GM12878 (cell line): ENCODE measurements around the gene CFLAR. TPM values are rescaled to one million over a fixed set of nuclear protein-coding genes. Genes with fewer than 3 reads are reported as not detected.

ENCODE experiments used
- BACH1 ChIP-seq: fragments of 450-650 bp; IDR thresholded peaks from 2 replicates; pipeline ENCODE4 v1.6.1; 2017; ENCODE audit warnings: mild to moderate bottlenecking, borderline replicate concordance
- BCLAF1 ChIP-seq: fragments of 450-650 bp; IDR thresholded peaks from 2 replicates; pipeline ENCODE4 v1.6.1; 2017; ENCODE audit warnings: antibody characterized with exemption, mild to moderate bottlenecking, moderate library complexity
- CBX3 ChIP-seq: fragments of 200-600 bp; sonication (generic); IDR thresholded peaks from 2 replicates; pipeline ENCODE4 v1.6.1; 2016; ENCODE audit warnings: low read depth, borderline replicate concordance
- CREM ChIP-seq: IDR thresholded peaks from 2 replicates; pipeline ENCODE4 v1.6.1; 2014; ENCODE audit warnings: antibody characterized with exemption, low read depth
- EGR1 ChIP-seq, 2 experiments: IDR thresholded peaks; 1 replicate in 1 of 2; 2 replicates in 1 of 2; pipeline ENCODE4 v1.6.1; 2011 to 2012; ENCODE audit warnings: low read depth in 2 of 2, low read length in 2 of 2, borderline replicate concordance in 1 of 2, mild to moderate bottlenecking in 1 of 2, moderate library complexity in 1 of 2
- ELK1 ChIP-seq: IDR thresholded peaks from 2 replicates; pipeline ENCODE4 v1.6.1; 2012; ENCODE audit warnings: low read depth, low read length, improper control_type of control experiment
- ESRRA ChIP-seq: IDR thresholded peaks from 2 replicates; pipeline ENCODE4 v1.6.1; 2012; ENCODE audit warnings: mild to moderate bottlenecking, low read length, improper control_type of control experiment
- IRF3 ChIP-seq: fragments of 450-650 bp; IDR thresholded peaks from 2 replicates; pipeline ENCODE4 v1.6.1; 2014; ENCODE audit warnings: mild to moderate bottlenecking
- IRF4 ChIP-seq: IDR thresholded peaks from 2 replicates; pipeline ENCODE4 v1.6.1; 2011; ENCODE audit warnings: low read depth, low read length
- IRF5 ChIP-seq: fragments of 450-650 bp; IDR thresholded peaks from 2 replicates; pipeline ENCODE4 v1.6.1; 2017; ENCODE audit warnings: borderline replicate concordance
- JUNB ChIP-seq: IDR thresholded peaks from 2 replicates; pipeline ENCODE4 v1.6.1; 2016; ENCODE audit warnings: antibody characterized with exemption, mild to moderate bottlenecking
- MTA2 ChIP-seq: fragments of 450-650 bp; IDR thresholded peaks from 2 replicates; pipeline ENCODE4 v1.6.1; 2016; ENCODE audit warnings: low read depth, mild to moderate bottlenecking, moderate library complexity
- NFYB ChIP-seq: IDR thresholded peaks from 2 replicates; pipeline ENCODE4 v1.6.1; 2011; ENCODE audit warnings: low read depth, mild to moderate bottlenecking, low read length, improper control_type of control experiment, moderate library complexity; ENCODE audit not compliant: insufficient read depth
- PRDM15 ChIP-seq: fragments of 450-650 bp; formaldehyde crosslinking; IDR thresholded peaks from 2 replicates; pipeline ENCODE4 v1.4.0; 2020; ENCODE audit warnings: mild to moderate bottlenecking, moderate library complexity
- SP1 ChIP-seq: IDR thresholded peaks from one replicate; pipeline ENCODE4 v1.6.1; 2011; ENCODE audit warnings: low read depth, low read length
- SRF ChIP-seq, 2 experiments: IDR thresholded peaks; 2 replicates each; pipeline ENCODE4 v1.6.1; 2011; ENCODE audit warnings: low read depth in 2 of 2, low read length in 2 of 2, mild to moderate bottlenecking in 1 of 2, moderate library complexity in 1 of 2
- SUPT20H ChIP-seq: IDR thresholded peaks from 2 replicates; pipeline ENCODE4 v1.6.1; 2011; ENCODE audit warnings: low read depth, mild to moderate bottlenecking, low read length, moderate library complexity, borderline replicate concordance; ENCODE audit not compliant: control insufficient read depth
- TBL1XR1 ChIP-seq: IDR thresholded peaks from 2 replicates; pipeline ENCODE4 v1.6.1; 2012; ENCODE audit warnings: low read depth, low read length, improper control_type of control experiment
- WRNIP1 ChIP-seq: IDR thresholded peaks from 2 replicates; pipeline ENCODE4 v1.6.1; 2011; ENCODE audit warnings: low read depth, low read length, improper control_type of control experiment, borderline replicate concordance
- polyA plus RNA-seq, 11 experiments: library from polyadenylated mRNA; depleted of rRNA in 4 of 11; unstranded in 6 of 11; stranded (reverse) in 5 of 11; fragments of >200 nt; fragmentation: Nextera tagmentation in 4 of 11; fragmentation: Illumina TruSeq in 1 of 11; extraction: Ambion mirVana in 4 of 11; extraction: Trizol in 1 of 11; gene quantifications; 1 replicate in 1 of 11; 2 replicates in 10 of 11; pipeline versions ENCODE4 v1.2.1 to v1.2.3, GENCODE V29; 2011 to 2016; ENCODE audit warnings: inconsistent platforms in 2 of 11, missing spikeins in 2 of 11, low read depth in 1 of 11
- total RNA-seq, 4 experiments: library from RNA; depleted of rRNA in 3 of 4; stranded (reverse); fragments of >200 nt in 3 of 4; fragmentation: Illumina TruSeq in 1 of 4; extraction: Trizol in 1 of 4; gene quantifications; 2 replicates each; pipeline versions ENCODE4 v1.2.1 to v1.2.3, GENCODE V29; 2013 to 2021

Gene CFLAR
- total and polyA plus RNA-seq, 10 of the 15 experiments (the other 5 are each of a cell fraction or from before 2014, with no cell fraction given): 80.6 to 181 (median 101) TPM

- no peak for TF ChIP-seq BCLAF1
- TF ChIP-seq MTA2: peak; percentile 66
- TF ChIP-seq SP1: peak; percentile 96
- no peak for TF ChIP-seq PRDM15 (CRISPR knock-in tag)
- TF ChIP-seq TBL1XR1: peak; percentile 67; the same call in 1 of the 2 replicates
- peak in 1 of 2 experiments; percentile 69; a peak in 2 of 4 replicates for TF ChIP-seq SRF (IDR thresholded peaks at IDR 0.05; ENCODE audit: low read depth in 2 of 2, low read length in 2 of 2)
- peak; percentile 68; the same call in 1 of the 2 replicates for TF ChIP-seq NFYB
- TF ChIP-seq BACH1: no peak; the same call in 1 of the 2 replicates
- TF ChIP-seq CREM: peak; percentile 64; the same call in 1 of the 2 replicates
- TF ChIP-seq JUNB: no peak
- TF ChIP-seq SUPT20H: no peak
- peak; percentile 92 for TF ChIP-seq ESRRA
- TF ChIP-seq WRNIP1: peak; percentile 98
- no peak for TF ChIP-seq EGR1 (IDR thresholded peaks at IDR 0.05; ENCODE audit: borderline replicate concordance in 1 of 2, low read depth in 2 of 2, low read length in 2 of 2)
- TF ChIP-seq IRF4: peak; percentile 31; the same call in 1 of the 2 replicates
- peak; percentile 83 for TF ChIP-seq ELK1
- TF ChIP-seq IRF5: no peak
- TF ChIP-seq IRF3: peak; percentile 84
- TF ChIP-seq CBX3: no peak
Measured at GRCh38 chr2:201071479-201072200, 44.3 kb upstream of the CFLAR start, which contains the start of the genes HYCC2 and NDUFB3 (continued).
